H9 (cell line): ENCODE data around the gene NSD1. TPM values are rescaled to one million over a fixed set of nuclear protein-coding genes. Genes with fewer than 3 reads are reported as not detected.

Source experiments
- DNase-seq: peaks from one replicate; pipeline ENCODE4 v3.0.0-alpha.2; 2017
- H2AFZ ChIP-seq: one replicate; pipeline ENCODE4 v1.6.1; 2013; ENCODE audit warnings: mild to moderate bottlenecking, low read length, control low read depth, moderate library complexity
- H2AK5ac ChIP-seq: 2 replicates; pipeline ENCODE4 v1.6.1; 2013; ENCODE audit warnings: low read length, control low read depth, mixed read lengths; ENCODE audit not compliant: insufficient read length
- H2BK120ac ChIP-seq: one replicate; pipeline ENCODE4 v1.6.1; 2013; ENCODE audit warnings: low read depth, mild to moderate bottlenecking, low read length, control low read depth, inconsistent platforms; ENCODE audit not compliant: poor library complexity, severe bottlenecking
- H2BK12ac ChIP-seq: 2 replicates; pipeline ENCODE4 v1.6.1; 2013; ENCODE audit warnings: low read length, control low read depth, mixed read lengths, low read depth; ENCODE audit not compliant: insufficient read length
- H2BK15ac ChIP-seq: 2 replicates; pipeline ENCODE4 v1.6.1; 2013; ENCODE audit warnings: low read depth, low read length, control low read depth
- H2BK20ac ChIP-seq: one replicate; pipeline ENCODE4 v1.6.1; 2013; ENCODE audit warnings: low read depth, mild to moderate bottlenecking, low read length, control low read depth, inconsistent platforms; ENCODE audit not compliant: poor library complexity, severe bottlenecking
- H2BK5ac ChIP-seq: 2 replicates; pipeline ENCODE4 v1.6.1; 2013; ENCODE audit warnings: low read length, control low read depth, mixed read lengths; ENCODE audit not compliant: insufficient read length
- H3K14ac ChIP-seq: 2 replicates; pipeline ENCODE4 v1.6.1; 2013; ENCODE audit warnings: low read length, control low read depth; ENCODE audit not compliant: insufficient read depth
- H3K18ac ChIP-seq: 2 replicates; pipeline ENCODE4 v1.6.1; 2013; ENCODE audit warnings: low read depth, mild to moderate bottlenecking, mixed read lengths, low read length, control low read depth; ENCODE audit not compliant: insufficient read length
- H3K23ac ChIP-seq: 2 replicates; pipeline ENCODE4 v1.6.1; 2013; ENCODE audit warnings: low read length, control low read depth, mixed read lengths, low read depth; ENCODE audit not compliant: insufficient read length
- H3K23me2 ChIP-seq: 2 replicates; pipeline ENCODE4 v1.6.1; 2013; ENCODE audit warnings: low read depth, mild to moderate bottlenecking, mixed read lengths, low read length, control low read depth; ENCODE audit not compliant: insufficient read length, poor library complexity, severe bottlenecking
- H3K27ac ChIP-seq: 2 replicates; pipeline ENCODE4 v1.5.1; 2013; ENCODE audit warnings: low read length, control low read depth, mixed read lengths, low read depth; ENCODE audit not compliant: insufficient read length
- H3K27me3 ChIP-seq: 2 replicates; pipeline ENCODE4 v1.6.1; 2013; ENCODE audit warnings: low read length, control low read depth, inconsistent platforms; ENCODE audit not compliant: insufficient read depth
- H3K4ac ChIP-seq: 2 replicates; pipeline ENCODE4 v1.6.1; 2013; ENCODE audit warnings: low read depth, mild to moderate bottlenecking, control low read depth, inconsistent platforms, low read length, moderate library complexity
- H3K4me1 ChIP-seq: 2 replicates; pipeline ENCODE4 v1.6.1; 2013; ENCODE audit warnings: low read length, control low read depth, inconsistent platforms; ENCODE audit not compliant: insufficient read depth
- H3K4me2 ChIP-seq: 2 replicates; pipeline ENCODE4 v1.6.1; 2013; ENCODE audit warnings: low read length, control low read depth, mixed read lengths; ENCODE audit not compliant: insufficient read length, insufficient read depth
- H3K56ac ChIP-seq: 2 replicates; pipeline ENCODE4 v1.6.1; 2013; ENCODE audit warnings: low read depth, mild to moderate bottlenecking, mixed read lengths, low read length, control low read depth; ENCODE audit not compliant: insufficient read length
- H3K79me1 ChIP-seq: 2 replicates; pipeline ENCODE4 v1.6.1; 2013; ENCODE audit warnings: low read depth, mild to moderate bottlenecking, moderate library complexity, low read length, control low read depth, inconsistent platforms; ENCODE audit not compliant: insufficient read depth, poor library complexity, severe bottlenecking
- H3K79me2 ChIP-seq: 2 replicates; pipeline ENCODE4 v1.6.1; 2013; ENCODE audit warnings: low read length, control low read depth, inconsistent platforms; ENCODE audit not compliant: insufficient read depth
- H3K9ac ChIP-seq: 2 replicates; pipeline ENCODE4 v1.6.1; 2013; ENCODE audit warnings: low read length, control low read depth, mixed read lengths; ENCODE audit not compliant: insufficient read length; ENCODE audit errors: extremely low read depth
- H3K9me3 ChIP-seq: one replicate; pipeline ENCODE4 v1.6.1; 2013; ENCODE audit warnings: low read depth, low read length, inconsistent platforms; ENCODE audit not compliant: control insufficient read depth
- H3T11ph ChIP-seq: one replicate; pipeline ENCODE4 v1.6.1; 2013; ENCODE audit warnings: mild to moderate bottlenecking, low read length, control low read depth, inconsistent platforms
- H4K20me1 ChIP-seq: one replicate; pipeline ENCODE4 v1.6.1; 2013; ENCODE audit not compliant: control insufficient read depth, insufficient read length, insufficient read depth
- H4K5ac ChIP-seq: 2 replicates; pipeline ENCODE4 v1.6.1; 2013; ENCODE audit warnings: low read depth, mild to moderate bottlenecking, mixed read lengths, low read length, control low read depth; ENCODE audit not compliant: insufficient read length
- H4K8ac ChIP-seq: replicated peaks from 2 replicates; pipeline ENCODE4 v1.6.1; 2013; ENCODE audit warnings: low read length, control low read depth, mixed read lengths, low read depth; ENCODE audit not compliant: insufficient read length
- H4K91ac ChIP-seq: 2 replicates; pipeline ENCODE4 v1.6.1; 2013; ENCODE audit warnings: low read depth, mild to moderate bottlenecking, moderate library complexity, mixed read lengths, low read length, control low read depth; ENCODE audit not compliant: insufficient read length
- H3K27ac Mint-ChIP-seq, 3 experiments: 2 replicates in 2 of 3; 3 replicates in 1 of 3; pipeline ENCODE4 v1.8.0; 2020 to 2021; ENCODE audit warnings: mixed read lengths in 3 of 3, mild to moderate bottlenecking in 1 of 3, moderate library complexity in 1 of 3
- H3K27me3 Mint-ChIP-seq: 2 replicates; pipeline ENCODE4 v1.8.0; 2021; ENCODE audit warnings: low read depth, mild to moderate bottlenecking, moderate library complexity, mixed read lengths
- H3K36me3 Mint-ChIP-seq, 3 experiments: 2 replicates in 2 of 3; 3 replicates in 1 of 3; pipeline ENCODE4 v1.8.0; 2020 to 2021; ENCODE audit warnings: low read depth in 3 of 3, mixed read lengths in 3 of 3; ENCODE audit not compliant: insufficient read depth in 1 of 3
- H3K4me1 Mint-ChIP-seq, 2 experiments: 2 replicates each; pipeline ENCODE4 v1.8.0; 2020; ENCODE audit warnings: mixed read lengths in 2 of 2
- H3K4me3 Mint-ChIP-seq, 2 experiments: 2 replicates in 1 of 2; 3 replicates in 1 of 2; pipeline ENCODE4 v1.8.0; 2020 to 2021; ENCODE audit warnings: mild to moderate bottlenecking in 2 of 2, mixed read lengths in 2 of 2, moderate library complexity in 1 of 2
- H3K9me3 Mint-ChIP-seq, 2 experiments: 2 replicates in 1 of 2; 3 replicates in 1 of 2; pipeline ENCODE4 v1.8.0; 2020; ENCODE audit warnings: mild to moderate bottlenecking in 2 of 2, mixed read lengths in 2 of 2, moderate library complexity in 1 of 2
- CTCF ChIP-seq: fragments of 200-600 bp; sonication (generic); conservative IDR thresholded peaks from 3 replicates; pipeline ENCODE4 v1.8.0; 2021; ENCODE audit warnings: antibody characterized with exemption, mild to moderate bottlenecking
- WGBS: extraction: QIAGEN DNeasy Blood & Tissue Kit; methylation state at CpG from one replicate; pipeline ENCODE4 v1.1.7; 2013; ENCODE audit warnings: missing lambda C conversion rate, low lambda C conversion rate, mixed read lengths; ENCODE audit not compliant: insufficient read length; ENCODE audit errors: extremely low coverage; 5-methylcytosine and 5-hydroxymethylcytosine counted together
- total RNA-seq: library from RNA; stranded (reverse); gene quantifications from 2 replicates; pipeline ENCODE4 v1.2.1, GENCODE V29; 2021

NSD1 gene
- total RNA-seq, 1 experiment from 2014 or later = 213 TPM

- Histone ChIP-seq H3K4ac (no peak overlapping the region), H3K23me2 (no peaks in the 10 kb centered on the region)
Observed at GRCh38 chr5:177333420-177334154, 200.0 kb downstream of the NSD1 start.

More at GRCh38 chr5:177333420-177334154, 200.0 kb downstream of the NSD1 start:
- no peak overlapping the region for H2BK15ac ChIP-seq
- H4K8ac ChIP-seq = no peak overlapping the region
- no peaks in the 10 kb centered on the region for H3K79me1 ChIP-seq
- H3K79me2 ChIP-seq = no peaks in the 10 kb centered on the region
- no peak overlapping the region for H3K27ac ChIP-seq
- no peaks in the 10 kb centered on the region for H3K9me3 ChIP-seq
- H4K91ac ChIP-seq = no peak overlapping the region
- no peaks in the 10 kb centered on the region for H3K9me3 Mint-ChIP-seq
- H3T11ph ChIP-seq = no peak overlapping the region
- no peak for TF ChIP-seq CTCF
- H3K56ac ChIP-seq = no peak overlapping the region
- no peak overlapping the region for H4K5ac ChIP-seq
- H2BK12ac ChIP-seq = no peak overlapping the region
- H2AFZ ChIP-seq = no peak overlapping the region
- peak overlapping the region in 1 of 3 experiments; percentile 84; a peak in 2 of 7 replicates for H3K27ac Mint-ChIP-seq
- H3K4me3 Mint-ChIP-seq = no peak overlapping the region
- H3K27me3 Mint-ChIP-seq = no peaks in the 10 kb centered on the region
- no peak overlapping the region for H2BK120ac ChIP-seq
- peaks cover 9 to 12% of the 10 kb centered on the region in 2 experiments for H3K4me1 Mint-ChIP-seq
- H3K4me1 ChIP-seq = no peaks in the 10 kb centered on the region; the same call in 1 of the 2 replicates
- no peak overlapping the region for H2AK5ac ChIP-seq
- no CpG with 5 or more reads among the region's 16 CpGs for WGBS
- H3K4me2 ChIP-seq = no peak overlapping the region
- H3K36me3 Mint-ChIP-seq = peaks cover 16 to 76% (median 62%) of the 10 kb centered on the region in 3 experiments; a peak in 6 of 7 replicates
- DNase-seq = no peak
- no peak overlapping the region for H2BK20ac ChIP-seq
- no peak overlapping the region for H2BK5ac ChIP-seq
- no peak overlapping the region for H3K14ac ChIP-seq
- H3K27me3 ChIP-seq = no peaks in the 10 kb centered on the region
- no peaks in the 10 kb centered on the region for H4K20me1 ChIP-seq
- no peak overlapping the region for H3K23ac ChIP-seq
- no peak overlapping the region for H3K18ac ChIP-seq
- H3K9ac ChIP-seq = no peak overlapping the region
